HCT116 (cell line): ENCODE results near the gene AMOTL1. TPM values are rescaled to one million over a fixed set of nuclear protein-coding genes. Genes with fewer than 3 reads are reported as not detected.

Experiments used
- ATAC-seq: fragments of 200-7000 bp; cut with Tn5 transposase; 2 replicates; pipeline ENCODE4 v1.9.1; 2020; ENCODE audit warnings: mild to moderate bottlenecking, moderate library complexity
- BruUV-seq: library from RNA; stranded (reverse); fragments of 400-500 nt; replicated peaks from 2 replicates; lab custom pipeline; 2021; lab: Mats Ljungman, UMichigan
- CTCF ChIA-PET: fragments of 300-600 bp; sonication (Branson Sonifier 250); formaldehyde crosslinking; loops from one replicate; lab custom pipeline; 2021; ENCODE audit warnings: antibody characterized with exemption; lab: Charles Lee
- POLR2A ChIA-PET: fragments of 300-600, 350-600 bp; sonication (Branson Sonifier 250); formaldehyde crosslinking; loops from one replicate; lab custom pipeline; 2021; ENCODE audit warnings: antibody characterized with exemption; lab: Charles Lee
- RAD21 ChIA-PET, 2 experiments: fragments of 300-600 bp; sonication (Branson Sonifier 250); formaldehyde crosslinking; loops; one replicate each; lab custom pipeline; 2023; ENCODE audit warnings: low total read pairs in 2 of 2; ENCODE audit not compliant: uncharacterized antibody in 2 of 2, unreplicated experiment in 2 of 2, low non-redundant PET in 1 of 2; lab: Charles Lee
- DNase-seq: peaks from one replicate; pipeline ENCODE4 v3.0.0-alpha.2; 2010; ENCODE audit warnings: low read depth, low spot score
- H2AFZ ChIP-seq: fragments of 200-600 bp; shearing (Covaris generic), sonication (generic); 2 replicates; pipeline ENCODE4 v1.6.1; 2017; ENCODE audit warnings: low read depth, mixed run types, mixed read lengths, antibody characterized with exemption, low read length; ENCODE audit not compliant: poor library complexity, severe bottlenecking
- H3K27ac ChIP-seq: 2 replicates; pipeline ENCODE4 v1.5.1; 2012; ENCODE audit warnings: low read depth, low read length
- H3K27me3 ChIP-seq: fragments of 200-600 bp; sonication (generic); 2 replicates; pipeline ENCODE4 v1.6.1; 2016; ENCODE audit warnings: mixed run types, low read length, mixed read lengths; ENCODE audit not compliant: insufficient read depth
- H3K36me3 ChIP-seq, 2 experiments: fragments of 200-500 bp in 1 of 2; fragments of 200-600 bp in 1 of 2; sonication (Bioruptor generic) in 1 of 2; sonication (generic) in 1 of 2; 2 replicates each; pipeline versions ENCODE4 v1.5.1 to v1.6.1; 2014 to 2016; ENCODE audit warnings: low read length in 2 of 2, inconsistent platforms in 1 of 2, mixed read lengths in 1 of 2, mixed run types in 1 of 2; ENCODE audit not compliant: insufficient read depth in 2 of 2, control insufficient read depth in 1 of 2
- H3K4me1 ChIP-seq, 2 experiments: fragments of 200-600 bp in 1 of 2; sonication (generic) in 1 of 2; 2 replicates each; pipeline versions ENCODE4 v1.5.1 to v1.6.1; 2012 to 2017; ENCODE audit warnings: low read length in 2 of 2, inconsistent platforms in 1 of 2, mild to moderate bottlenecking in 1 of 2, mixed read lengths in 1 of 2, mixed run types in 1 of 2, moderate library complexity in 1 of 2; ENCODE audit not compliant: insufficient read depth in 2 of 2, control insufficient read depth in 1 of 2
- H3K4me2 ChIP-seq: fragments of 200-600 bp; sonication (generic); 2 replicates; pipeline ENCODE4 v1.6.1; 2017; ENCODE audit warnings: mixed run types, low read length, mixed read lengths
- H3K4me3 ChIP-seq, 2 experiments: fragments of 200-600 bp in 1 of 2; sonication (generic) in 1 of 2; replicated peaks in 1 of 2; 2 replicates each; pipeline ENCODE4 v1.5.1; 2011 to 2016; ENCODE audit warnings: low read length in 2 of 2, control low read depth in 1 of 2, low read depth in 1 of 2, mild to moderate bottlenecking in 1 of 2, mixed read lengths in 1 of 2, mixed run types in 1 of 2
- H3K79me2 ChIP-seq: fragments of 200-600 bp; sonication (generic); 2 replicates; pipeline ENCODE4 v1.6.1; 2017; ENCODE audit warnings: mild to moderate bottlenecking, mixed run types, low read length, moderate library complexity, mixed read lengths; ENCODE audit not compliant: insufficient read depth
- H3K9ac ChIP-seq: fragments of 200-600 bp; sonication (generic); 2 replicates; pipeline ENCODE4 v1.6.1; 2016; ENCODE audit warnings: low read length, mixed read lengths
- H3K9me2 ChIP-seq: fragments of 200-600 bp; sonication (generic), shearing (Covaris generic); 2 replicates; pipeline ENCODE4 v1.6.1; 2017; ENCODE audit warnings: mixed run types, mild to moderate bottlenecking, moderate library complexity; ENCODE audit not compliant: insufficient read depth
- H3K9me3 ChIP-seq, 2 experiments: fragments of 200-500 bp in 1 of 2; fragments of 200-600 bp in 1 of 2; sonication (Bioruptor generic) in 1 of 2; sonication (generic) in 1 of 2; 2 replicates each; pipeline ENCODE4 v1.6.1; 2014 to 2017; ENCODE audit warnings: low read length in 2 of 2, mixed read lengths in 2 of 2, inconsistent platforms in 1 of 2, low read depth in 1 of 2, mild to moderate bottlenecking in 1 of 2, mixed run types in 1 of 2, moderate library complexity in 1 of 2; ENCODE audit not compliant: control insufficient read depth in 1 of 2, insufficient read depth in 1 of 2
- H4K20me1 ChIP-seq: fragments of 200-600 bp; sonication (generic), shearing (Covaris generic); 2 replicates; pipeline ENCODE4 v1.6.1; 2017; ENCODE audit warnings: mixed run types, mild to moderate bottlenecking, moderate library complexity; ENCODE audit not compliant: insufficient read depth
- ELF1 ChIP-seq: IDR thresholded peaks from 2 replicates; pipeline ENCODE4 v1.6.1; 2012; ENCODE audit warnings: low read depth, borderline replicate concordance
- EZH2 ChIP-seq: fragments of 200-600 bp; sonication (generic); IDR thresholded peaks from 2 replicates; pipeline ENCODE4 v1.6.1; 2017; ENCODE audit warnings: antibody characterized with exemption, mixed run types
- EZH2phosphoT487 ChIP-seq: fragments of 200-600 bp; IDR thresholded peaks from 2 replicates; pipeline ENCODE4 v1.6.1; 2018; ENCODE audit warnings: antibody characterized with exemption, borderline replicate concordance
- JUND ChIP-seq: IDR thresholded peaks from 2 replicates; pipeline ENCODE4 v1.6.1; 2012
- RAD21 ChIP-seq: IDR thresholded peaks from 2 replicates; pipeline ENCODE4 v1.6.1; 2012; ENCODE audit warnings: low read depth, mild to moderate bottlenecking
- SIN3A ChIP-seq: IDR thresholded peaks from 2 replicates; pipeline ENCODE4 v1.6.1; 2012; ENCODE audit warnings: low read depth
- SP1 ChIP-seq: IDR thresholded peaks from 2 replicates; pipeline ENCODE4 v1.6.1; 2012; ENCODE audit warnings: low read depth
- SRF ChIP-seq: IDR thresholded peaks from 2 replicates; pipeline ENCODE4 v1.6.1; 2012; ENCODE audit warnings: low read depth
- YY1 ChIP-seq: IDR thresholded peaks from 2 replicates; pipeline ENCODE4 v1.6.1; 2011; ENCODE audit warnings: low read length, low read depth, moderate library complexity, mild to moderate bottlenecking; ENCODE audit not compliant: insufficient replicate concordance; ENCODE audit errors: extremely low read depth
- ZFX ChIP-seq: fragments of 450-650 bp; IDR thresholded peaks from 2 replicates; pipeline ENCODE4 v1.6.1; 2017
- ZNF274 ChIP-seq: fragments of 200-500 bp; sonication (Bioruptor generic); IDR thresholded peaks from 2 replicates; pipeline ENCODE4 v1.6.1; 2014; ENCODE audit warnings: mild to moderate bottlenecking, low read depth, low read length, inconsistent platforms
- intact Hi-C: fragments of 100-400 bp; cut with micrococcal nuclease; formaldehyde crosslinking; loops from 2 replicates; pipeline ENCODE4 v1.10.0; 2022
- total RNA-seq: library from RNA; stranded (reverse); gene quantifications from one replicate; pipeline ENCODE4 v1.2.1, GENCODE V29; 2021; ENCODE audit not compliant: unreplicated experiment
- TF ChIP-seq, protein P1 (sequence below): IDR thresholded peaks from 2 replicates; pipeline ENCODE4 v1.6.1; 2012; ENCODE audit warnings: low read depth
- TF ChIP-seq, protein P2 (sequence below), 3 experiments: fragments of 200-600 bp in 1 of 3; sonication (generic) in 1 of 3; IDR thresholded peaks in 2 of 3; conservative IDR thresholded peaks in 1 of 3; 2 replicates each; pipeline ENCODE4 v1.5.1; 2012 to 2017; ENCODE audit warnings: low read depth in 2 of 3, low read length in 2 of 3, antibody characterized with exemption in 1 of 3, borderline replicate concordance in 1 of 3, control low read depth in 1 of 3, mild to moderate bottlenecking in 1 of 3, mixed read lengths in 1 of 3, mixed run types in 1 of 3, moderate library complexity in 1 of 3; ENCODE audit not compliant: insufficient read depth in 1 of 3
- TF ChIP-seq, protein P3 (sequence below): IDR thresholded peaks from 2 replicates; pipeline ENCODE4 v1.6.1; 2012

The AMOTL1 gene
- total RNA-seq, 1 experiment from 2014 or later: 27.6 TPM

DNA sequence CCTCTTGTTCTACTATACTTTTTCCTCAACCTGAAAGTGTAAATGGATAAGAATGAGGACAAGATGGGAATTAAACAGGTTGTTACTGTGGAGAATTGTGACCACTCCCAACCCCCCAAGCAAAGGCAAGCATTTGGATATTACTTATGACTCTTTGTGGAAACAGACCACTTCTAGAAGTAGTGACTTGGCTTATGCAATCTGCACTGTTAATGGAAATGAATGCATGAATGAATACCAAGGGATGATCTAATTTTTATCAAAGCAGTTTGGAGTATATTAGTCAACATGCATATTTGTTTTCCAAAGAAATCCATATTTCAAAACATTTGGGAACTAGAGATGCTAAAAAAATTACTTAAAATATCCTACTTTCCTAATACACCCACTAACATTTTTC, 35.3 kb downstream of the AMOTL1 start:
- no peak for DNase-seq
- no peak for TF ChIP-seq EZH2
- no peak for TF ChIP-seq SP1
- no peak for TF ChIP-seq SIN3A
- no peak for TF ChIP-seq JUND
- TF ChIP-seq YY1: no peak
- TF ChIP-seq ZFX: no peak
- TF ChIP-seq, all 23 proteins: peak for 0
- H4K20me1 ChIP-seq: no peaks in the 10 kb centered on the region
- no peak for ATAC-seq
- intact Hi-C loops: no loop called here
- no peaks in the 10 kb centered on the region for H3K27me3 ChIP-seq
- no peak overlapping the region for H3K27ac ChIP-seq
- no peaks in the 10 kb centered on the region for H3K9me2 ChIP-seq
- ChIA-PET POLR2A (interaction anchor here (1.1 kb wide), 1 partner anchor 9 kb away, joined by 3 read pairs; no protein-coding TSS in a partner anchor), CTCF (interaction anchor here (1.2 kb wide), 1 partner anchor 181 kb away, joined by 3 read pairs; no protein-coding TSS in a partner anchor), RAD21 (no interaction called here)
- H3K9ac ChIP-seq: no peak overlapping the region
- 0 out of 4 replicates have a peak, but pooled peaks cover 0 to 2% of the 10 kb centered on the region in 2 experiments for H3K36me3 ChIP-seq
- H3K4me3 ChIP-seq: no peak overlapping the region
- no peak overlapping the region for H2AFZ ChIP-seq
- no TSS peak for BruUV-seq
- H3K79me2 ChIP-seq: peaks cover 26% of the 10 kb centered on the region
- H3K4me2 ChIP-seq: no peak overlapping the region
- H3K4me1 ChIP-seq: no peaks in the 10 kb centered on the region
- H3K9me3 ChIP-seq: no peaks in the 10 kb centered on the region

DNA sequence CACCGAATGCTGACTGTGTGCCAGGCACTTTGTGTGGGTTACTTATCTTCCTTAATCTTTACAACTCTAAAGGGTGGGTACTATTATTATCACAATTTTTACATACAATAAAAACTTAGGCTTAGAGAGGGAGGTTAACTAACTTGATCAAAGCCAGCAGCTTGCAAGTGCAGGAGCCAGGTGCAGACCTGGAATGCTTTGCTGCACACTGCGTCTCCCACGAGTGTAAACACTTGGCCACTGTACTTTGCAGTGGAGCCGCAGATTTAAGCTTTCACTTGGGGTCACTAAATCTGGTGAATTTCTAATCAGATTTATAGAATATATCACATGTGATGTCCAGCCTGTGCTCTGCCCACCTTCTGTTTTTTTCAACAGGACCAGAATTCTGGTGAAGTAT, 36.7 kb downstream of the AMOTL1 start:
- DNase-seq (no peak), ATAC-seq (no peak)
- Histone ChIP-seq H4K20me1 (no peaks in the 10 kb centered on the region), H3K4me1 (no peaks in the 10 kb centered on the region), H2AFZ (no peak overlapping the region), H3K79me2 (peaks cover 26% of the 10 kb centered on the region), H3K4me2 (no peak overlapping the region), H3K36me3 (0 out of 4 replicates have a peak, but pooled peaks cover 0 to 2% of the 10 kb centered on the region in 2 experiments), H3K4me3 (no peak overlapping the region), H3K9me3 (no peaks in the 10 kb centered on the region), H3K27me3 (no peaks in the 10 kb centered on the region), H3K9me2 (no peaks in the 10 kb centered on the region), H3K27ac (no peak overlapping the region), H3K9ac (no peak overlapping the region)
- ChIA-PET CTCF (no interaction called here), POLR2A (no interaction called here), RAD21 (no interaction called here)
- intact Hi-C loops: no loop called here
- BruUV-seq: no TSS peak
- TF ChIP-seq JUND (no peak), EZH2phosphoT487 (no peak), RAD21 (no peak), SIN3A (no peak), YY1 (no peak), ZNF274 (no peak), ELF1 (no peak), SRF (no peak)
- TF ChIP-seq, protein P1, sequence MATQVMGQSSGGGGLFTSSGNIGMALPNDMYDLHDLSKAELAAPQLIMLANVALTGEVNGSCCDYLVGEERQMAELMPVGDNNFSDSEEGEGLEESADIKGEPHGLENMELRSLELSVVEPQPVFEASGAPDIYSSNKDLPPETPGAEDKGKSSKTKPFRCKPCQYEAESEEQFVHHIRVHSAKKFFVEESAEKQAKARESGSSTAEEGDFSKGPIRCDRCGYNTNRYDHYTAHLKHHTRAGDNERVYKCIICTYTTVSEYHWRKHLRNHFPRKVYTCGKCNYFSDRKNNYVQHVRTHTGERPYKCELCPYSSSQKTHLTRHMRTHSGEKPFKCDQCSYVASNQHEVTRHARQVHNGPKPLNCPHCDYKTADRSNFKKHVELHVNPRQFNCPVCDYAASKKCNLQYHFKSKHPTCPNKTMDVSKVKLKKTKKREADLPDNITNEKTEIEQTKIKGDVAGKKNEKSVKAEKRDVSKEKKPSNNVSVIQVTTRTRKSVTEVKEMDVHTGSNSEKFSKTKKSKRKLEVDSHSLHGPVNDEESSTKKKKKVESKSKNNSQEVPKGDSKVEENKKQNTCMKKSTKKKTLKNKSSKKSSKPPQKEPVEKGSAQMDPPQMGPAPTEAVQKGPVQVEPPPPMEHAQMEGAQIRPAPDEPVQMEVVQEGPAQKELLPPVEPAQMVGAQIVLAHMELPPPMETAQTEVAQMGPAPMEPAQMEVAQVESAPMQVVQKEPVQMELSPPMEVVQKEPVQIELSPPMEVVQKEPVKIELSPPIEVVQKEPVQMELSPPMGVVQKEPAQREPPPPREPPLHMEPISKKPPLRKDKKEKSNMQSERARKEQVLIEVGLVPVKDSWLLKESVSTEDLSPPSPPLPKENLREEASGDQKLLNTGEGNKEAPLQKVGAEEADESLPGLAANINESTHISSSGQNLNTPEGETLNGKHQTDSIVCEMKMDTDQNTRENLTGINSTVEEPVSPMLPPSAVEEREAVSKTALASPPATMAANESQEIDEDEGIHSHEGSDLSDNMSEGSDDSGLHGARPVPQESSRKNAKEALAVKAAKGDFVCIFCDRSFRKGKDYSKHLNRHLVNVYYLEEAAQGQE: no peak
- TF ChIP-seq, protein P2, sequence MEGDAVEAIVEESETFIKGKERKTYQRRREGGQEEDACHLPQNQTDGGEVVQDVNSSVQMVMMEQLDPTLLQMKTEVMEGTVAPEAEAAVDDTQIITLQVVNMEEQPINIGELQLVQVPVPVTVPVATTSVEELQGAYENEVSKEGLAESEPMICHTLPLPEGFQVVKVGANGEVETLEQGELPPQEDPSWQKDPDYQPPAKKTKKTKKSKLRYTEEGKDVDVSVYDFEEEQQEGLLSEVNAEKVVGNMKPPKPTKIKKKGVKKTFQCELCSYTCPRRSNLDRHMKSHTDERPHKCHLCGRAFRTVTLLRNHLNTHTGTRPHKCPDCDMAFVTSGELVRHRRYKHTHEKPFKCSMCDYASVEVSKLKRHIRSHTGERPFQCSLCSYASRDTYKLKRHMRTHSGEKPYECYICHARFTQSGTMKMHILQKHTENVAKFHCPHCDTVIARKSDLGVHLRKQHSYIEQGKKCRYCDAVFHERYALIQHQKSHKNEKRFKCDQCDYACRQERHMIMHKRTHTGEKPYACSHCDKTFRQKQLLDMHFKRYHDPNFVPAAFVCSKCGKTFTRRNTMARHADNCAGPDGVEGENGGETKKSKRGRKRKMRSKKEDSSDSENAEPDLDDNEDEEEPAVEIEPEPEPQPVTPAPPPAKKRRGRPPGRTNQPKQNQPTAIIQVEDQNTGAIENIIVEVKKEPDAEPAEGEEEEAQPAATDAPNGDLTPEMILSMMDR (IDR thresholded peaks at IDR 0.05 in 2 of 3, conservative IDR thresholded peaks at IDR 0.05 in 1 of 3; ENCODE audit: borderline replicate concordance in 1 of 3, insufficient read depth in 1 of 3, low read depth in 2 of 3, low read length in 2 of 3): no peak
- TF ChIP-seq, protein P3, sequence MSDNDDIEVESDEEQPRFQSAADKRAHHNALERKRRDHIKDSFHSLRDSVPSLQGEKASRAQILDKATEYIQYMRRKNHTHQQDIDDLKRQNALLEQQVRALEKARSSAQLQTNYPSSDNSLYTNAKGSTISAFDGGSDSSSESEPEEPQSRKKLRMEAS: no peak
